Prostate gland (tissue), 2 donors: ENCODE measurements around the gene CEP295NL.

Experiments
- POLR2A ChIP-seq: fragments of 450-650 bp; IDR thresholded peaks from one replicate; pipeline ENCODE4 v1.6.1; 2016; ENCODE audit warnings: antibody characterized with exemption, mild to moderate bottlenecking
- POLR2AphosphoS5 ChIP-seq: sonication (generic); formaldehyde crosslinking; IDR thresholded peaks from one replicate; pipeline ENCODE4 v1.6.1; 2017; ENCODE audit warnings: antibody characterized with exemption
- TF ChIP-seq, protein P1 (sequence below), 4 experiments: fragments of 200-600 bp in 2 of 4; fragments of 450-650 bp in 2 of 4; sonication (generic) in 2 of 4; IDR thresholded peaks; 1 replicate in 3 of 4; 2 replicates in 1 of 4; pipeline ENCODE4 v1.5.1; 2016 to 2019; ENCODE audit warnings: antibody characterized with exemption in 4 of 4, mild to moderate bottlenecking in 2 of 4, moderate library complexity in 2 of 4

DNA sequence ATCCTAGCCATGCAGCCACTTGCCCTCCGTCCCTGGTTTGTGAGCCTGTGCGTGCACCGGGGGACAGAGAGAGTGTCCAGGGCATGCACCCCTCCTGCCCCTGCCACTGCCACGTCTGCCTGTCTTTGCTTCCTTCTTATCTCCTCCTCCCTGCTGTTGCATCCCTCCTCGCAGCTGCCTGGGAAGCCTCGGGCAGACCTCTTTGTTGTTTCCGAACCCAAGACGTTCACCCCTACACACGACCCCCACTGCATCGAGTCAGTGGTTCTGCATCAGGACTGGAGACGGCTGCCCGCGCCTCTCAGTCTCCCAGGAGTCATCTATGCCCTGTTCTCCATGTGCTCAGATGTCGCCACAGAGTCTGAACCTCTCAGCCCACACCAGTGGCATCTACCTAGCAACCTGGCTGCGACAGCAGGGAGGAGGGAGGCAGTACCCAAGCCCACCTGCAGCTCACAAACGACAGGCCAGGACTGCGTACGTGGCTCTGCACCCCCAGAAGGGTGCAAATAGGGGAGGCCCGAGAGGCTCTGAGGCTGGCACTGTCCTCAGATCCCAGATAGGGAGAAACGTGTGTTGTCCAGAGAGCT lies 17.0 kb upstream of the CEP295NL start:
- TF ChIP-seq, protein P1, sequence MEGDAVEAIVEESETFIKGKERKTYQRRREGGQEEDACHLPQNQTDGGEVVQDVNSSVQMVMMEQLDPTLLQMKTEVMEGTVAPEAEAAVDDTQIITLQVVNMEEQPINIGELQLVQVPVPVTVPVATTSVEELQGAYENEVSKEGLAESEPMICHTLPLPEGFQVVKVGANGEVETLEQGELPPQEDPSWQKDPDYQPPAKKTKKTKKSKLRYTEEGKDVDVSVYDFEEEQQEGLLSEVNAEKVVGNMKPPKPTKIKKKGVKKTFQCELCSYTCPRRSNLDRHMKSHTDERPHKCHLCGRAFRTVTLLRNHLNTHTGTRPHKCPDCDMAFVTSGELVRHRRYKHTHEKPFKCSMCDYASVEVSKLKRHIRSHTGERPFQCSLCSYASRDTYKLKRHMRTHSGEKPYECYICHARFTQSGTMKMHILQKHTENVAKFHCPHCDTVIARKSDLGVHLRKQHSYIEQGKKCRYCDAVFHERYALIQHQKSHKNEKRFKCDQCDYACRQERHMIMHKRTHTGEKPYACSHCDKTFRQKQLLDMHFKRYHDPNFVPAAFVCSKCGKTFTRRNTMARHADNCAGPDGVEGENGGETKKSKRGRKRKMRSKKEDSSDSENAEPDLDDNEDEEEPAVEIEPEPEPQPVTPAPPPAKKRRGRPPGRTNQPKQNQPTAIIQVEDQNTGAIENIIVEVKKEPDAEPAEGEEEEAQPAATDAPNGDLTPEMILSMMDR (IDR thresholded peaks at IDR 0.05), result no peak
- TF ChIP-seq POLR2AphosphoS5 (no peak), POLR2A (no peak)
